NB4 (cell line): Measurements from ENCODE around the gene SLC35G6.

ENCODE experiments used
- MYC ChIP-seq: IDR thresholded peaks from 2 replicates; pipeline ENCODE4 v1.6.1; 2011; ENCODE audit warnings: low read depth, low read length
- POLR2A ChIP-seq: IDR thresholded peaks from 2 replicates; pipeline ENCODE4 v1.6.1; 2011; ENCODE audit warnings: mild to moderate bottlenecking; ENCODE audit not compliant: insufficient read length; ENCODE audit errors: extremely low read depth
- TF ChIP-seq, protein P1 (sequence below): IDR thresholded peaks from one replicate; pipeline ENCODE4 v1.5.1; 2012; ENCODE audit warnings: low read depth, low read length
- TF ChIP-seq, protein P2 (sequence below): IDR thresholded peaks from 2 replicates; pipeline ENCODE4 v1.6.1; 2011; ENCODE audit warnings: low read depth, low read length

DNA sequence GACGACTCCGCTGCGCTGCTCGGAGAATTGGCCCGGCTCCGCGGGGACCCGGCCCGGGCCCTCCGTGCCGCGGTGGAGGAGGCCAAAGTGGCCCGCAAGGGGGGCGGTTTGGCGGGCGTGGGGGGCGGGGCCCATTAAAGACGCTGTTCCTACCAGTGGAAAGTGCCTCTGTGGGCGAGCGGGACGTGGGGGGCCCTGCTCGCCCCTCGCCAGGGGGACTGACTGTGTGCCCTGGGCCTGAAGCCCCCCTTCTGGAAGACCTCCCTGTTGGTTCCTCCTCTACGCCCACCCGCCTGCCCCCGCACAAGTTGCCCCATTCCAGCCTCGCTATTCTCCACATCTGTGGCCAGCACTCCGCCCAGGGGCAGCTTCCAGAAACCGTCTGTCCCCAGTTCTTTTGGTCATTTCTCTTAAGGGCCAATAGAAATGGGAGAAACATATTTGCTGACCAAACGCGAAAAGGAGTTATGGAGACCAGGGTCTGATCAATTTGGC, 43.8 kb upstream of the SLC35G6 start:
- TF ChIP-seq, protein P1, sequence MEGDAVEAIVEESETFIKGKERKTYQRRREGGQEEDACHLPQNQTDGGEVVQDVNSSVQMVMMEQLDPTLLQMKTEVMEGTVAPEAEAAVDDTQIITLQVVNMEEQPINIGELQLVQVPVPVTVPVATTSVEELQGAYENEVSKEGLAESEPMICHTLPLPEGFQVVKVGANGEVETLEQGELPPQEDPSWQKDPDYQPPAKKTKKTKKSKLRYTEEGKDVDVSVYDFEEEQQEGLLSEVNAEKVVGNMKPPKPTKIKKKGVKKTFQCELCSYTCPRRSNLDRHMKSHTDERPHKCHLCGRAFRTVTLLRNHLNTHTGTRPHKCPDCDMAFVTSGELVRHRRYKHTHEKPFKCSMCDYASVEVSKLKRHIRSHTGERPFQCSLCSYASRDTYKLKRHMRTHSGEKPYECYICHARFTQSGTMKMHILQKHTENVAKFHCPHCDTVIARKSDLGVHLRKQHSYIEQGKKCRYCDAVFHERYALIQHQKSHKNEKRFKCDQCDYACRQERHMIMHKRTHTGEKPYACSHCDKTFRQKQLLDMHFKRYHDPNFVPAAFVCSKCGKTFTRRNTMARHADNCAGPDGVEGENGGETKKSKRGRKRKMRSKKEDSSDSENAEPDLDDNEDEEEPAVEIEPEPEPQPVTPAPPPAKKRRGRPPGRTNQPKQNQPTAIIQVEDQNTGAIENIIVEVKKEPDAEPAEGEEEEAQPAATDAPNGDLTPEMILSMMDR: no peak
- TF ChIP-seq POLR2A (no peak), MYC (no peak)
- TF ChIP-seq, protein P2, sequence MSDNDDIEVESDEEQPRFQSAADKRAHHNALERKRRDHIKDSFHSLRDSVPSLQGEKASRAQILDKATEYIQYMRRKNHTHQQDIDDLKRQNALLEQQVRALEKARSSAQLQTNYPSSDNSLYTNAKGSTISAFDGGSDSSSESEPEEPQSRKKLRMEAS: no peak
